Daoy (cell line): ENCODE measurements around the gene SP6. TPM values are rescaled to one million over a fixed set of nuclear protein-coding genes. Genes with fewer than 3 reads are reported as not detected.

Experiments
- DNase-seq: peaks from one replicate; pipeline ENCODE4 v3.0.0-alpha.2; 2015; ENCODE audit warnings: low read depth
- total RNA-seq: library from RNA; depleted of rRNA; stranded (reverse); fragments of >200 nt; shearing (Covaris generic); gene quantifications from 2 replicates; pipeline ENCODE4 v1.2.3, GENCODE V29; 2014

SP6 gene
- total RNA-seq, 1 experiment from 2014 or later = 0.23 TPM

- no peak for DNase-seq
These were observed 38.6 kb downstream of the SP6 start for GRCh38 chr17:47812146-47812920.

- DNase-seq = no peak
These were observed 39.3 kb downstream of the SP6 start for GRCh38 chr17:47811709-47812108.

- DNase-seq = no peak
These were observed 39.9 kb downstream of the SP6 start for GRCh38 chr17:47810901-47811635.

- DNase-seq = peak; percentile 80
These were observed 40.7 kb downstream of the SP6 start for GRCh38 chr17:47810200-47810821.

- no peak for DNase-seq
These were observed 42.0 kb downstream of the SP6 start for GRCh38 chr17:47808830-47809480.

GRCh38 chr17:47808036-47808829 lies 42.7 kb downstream of the SP6 start:
- no peak for DNase-seq

GRCh38 chr17:47807421-47807820 lies 43.5 kb downstream of the SP6 start:
- DNase-seq = no peak

GRCh38 chr17:47806913-47807255 lies 44.1 kb downstream of the SP6 start:
- DNase-seq = no peak

- no peak for DNase-seq
These were observed 44.7 kb downstream of the SP6 start for GRCh38 chr17:47806026-47806912.

- no peak for DNase-seq
These were observed 46.5 kb downstream of the SP6 start for GRCh38 chr17:47804461-47804860.

GRCh38 chr17:47803751-47804150 lies 47.2 kb downstream of the SP6 start:
- DNase-seq = no peak

GRCh38 chr17:47803201-47803600 lies 47.8 kb downstream of the SP6 start:
- DNase-seq = no peak

- peak; percentile 50 for DNase-seq
These were observed 48.5 kb downstream of the SP6 start for GRCh38 chr17:47802341-47803022.

- no peak for DNase-seq
These were observed 49.1 kb downstream of the SP6 start for GRCh38 chr17:47801906-47802305.

- DNase-seq = no peak
These were observed 49.7 kb downstream of the SP6 start for GRCh38 chr17:47801176-47801765.

GRCh38 chr17:47800686-47801085 lies 50.3 kb downstream of the SP6 start:
- DNase-seq = no peak

GRCh38 chr17:47797797-47798196 lies 53.2 kb downstream of the SP6 start:
- DNase-seq = no peak
